Adipocyte (in vitro differentiated cells): ENCODE data around the gene DNMT1.

Experiments
- DNase-seq: peaks from one replicate; pipeline ENCODE4 v3.0.0-alpha.2; 2015; ENCODE audit warnings: low read depth
- H3K27me3 ChIP-seq: replicated peaks from 2 replicates; pipeline ENCODE4 v1.7.0; 2013; ENCODE audit warnings: mild to moderate bottlenecking, low read length, moderate library complexity; ENCODE audit not compliant: control insufficient read depth, insufficient read depth
- H3K36me3 ChIP-seq: 2 replicates; pipeline ENCODE4 v1.7.0; 2013; ENCODE audit warnings: low read length, mild to moderate bottlenecking, moderate library complexity; ENCODE audit not compliant: control insufficient read depth, insufficient read depth, severe bottlenecking
- H3K4me1 ChIP-seq: 2 replicates; pipeline ENCODE4 v1.7.0; 2013; ENCODE audit warnings: mild to moderate bottlenecking, low read length, moderate library complexity; ENCODE audit not compliant: control insufficient read depth, insufficient read depth
- H3K4me3 ChIP-seq: 2 replicates; pipeline ENCODE4 v1.7.0; 2013; ENCODE audit warnings: mild to moderate bottlenecking, low read length, moderate library complexity
- H3K9ac ChIP-seq: 2 replicates; pipeline ENCODE4 v1.7.0; 2013; ENCODE audit warnings: mild to moderate bottlenecking, low read length, moderate library complexity
- H3K9me3 ChIP-seq: 2 replicates; pipeline ENCODE4 v1.7.0; 2013; ENCODE audit warnings: mild to moderate bottlenecking, low read length, moderate library complexity; ENCODE audit not compliant: control insufficient read depth

The DNMT1 gene

GRCh38 chr19:10104130-10104513, 90.6 kb downstream of the DNMT1 start:
- no peak for DNase-seq
- no peak overlapping the region for H3K4me3 ChIP-seq
- no peaks in the 10 kb centered on the region for H3K9me3 ChIP-seq
- H3K9ac ChIP-seq: no peak overlapping the region
- no peaks in the 10 kb centered on the region for H3K27me3 ChIP-seq
- H3K36me3 ChIP-seq: peaks cover 17% of the 10 kb centered on the region
- H3K4me1 ChIP-seq: peaks cover 10% of the 10 kb centered on the region

DNA sequence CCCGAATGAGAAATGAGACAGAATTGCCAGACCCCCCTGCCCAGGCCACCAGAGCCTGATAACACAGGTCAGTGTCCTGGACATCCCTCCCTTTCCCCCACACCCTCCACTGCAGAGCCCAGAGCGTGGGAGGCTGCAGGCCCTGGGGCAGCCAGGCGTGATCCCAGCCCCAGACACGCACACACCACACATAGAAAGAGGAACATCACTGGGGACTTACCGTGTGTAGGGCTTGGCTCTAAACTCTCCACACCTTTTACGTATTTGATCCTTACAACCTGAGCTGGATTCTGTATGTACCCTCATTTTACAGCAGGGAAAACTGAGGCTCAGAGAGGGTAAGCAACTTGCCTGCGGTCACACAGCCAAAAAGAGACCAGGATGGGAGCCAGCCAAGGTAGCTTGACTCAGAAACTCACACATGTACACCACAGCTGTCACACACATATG, 91.9 kb downstream of the DNMT1 start:
- Histone ChIP-seq H3K9ac (no peak overlapping the region), H3K27me3 (no peaks in the 10 kb centered on the region), H3K4me3 (no peak overlapping the region), H3K9me3 (no peaks in the 10 kb centered on the region), H3K4me1 (peaks cover 10% of the 10 kb centered on the region), H3K36me3 (peaks cover 6% of the 10 kb centered on the region)
- DNase-seq: no peak

GRCh38 chr19:10100163-10100785, 94.5 kb downstream of the DNMT1 start:
- Histone ChIP-seq H3K9me3 (no peaks in the 10 kb centered on the region), H3K27me3 (no peaks in the 10 kb centered on the region), H3K4me1 (peaks cover 8% of the 10 kb centered on the region), H3K4me3 (no peak overlapping the region), H3K36me3 (no peaks in the 10 kb centered on the region), H3K9ac (no peak overlapping the region)
- DNase-seq: no peak

DNA sequence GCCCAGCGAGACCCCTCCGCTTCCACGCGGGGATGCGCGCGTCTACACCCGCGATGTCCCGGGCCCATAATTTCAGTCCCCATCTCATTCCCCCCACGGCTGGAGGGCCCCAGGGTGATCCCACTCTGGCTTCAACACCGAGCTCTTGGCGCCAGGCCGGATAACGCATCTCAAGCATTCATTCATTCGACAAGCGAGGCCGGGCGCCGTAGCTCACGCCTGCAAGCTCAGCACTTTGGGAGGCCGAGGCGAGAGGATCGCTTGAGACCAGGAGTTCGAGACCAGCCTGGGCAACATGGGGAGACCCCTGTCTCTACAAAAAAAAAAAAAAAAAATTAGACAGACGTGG, 98.2 kb downstream of the DNMT1 start:
- H3K4me3 ChIP-seq: peak overlapping the region; percentile 79

DNA sequence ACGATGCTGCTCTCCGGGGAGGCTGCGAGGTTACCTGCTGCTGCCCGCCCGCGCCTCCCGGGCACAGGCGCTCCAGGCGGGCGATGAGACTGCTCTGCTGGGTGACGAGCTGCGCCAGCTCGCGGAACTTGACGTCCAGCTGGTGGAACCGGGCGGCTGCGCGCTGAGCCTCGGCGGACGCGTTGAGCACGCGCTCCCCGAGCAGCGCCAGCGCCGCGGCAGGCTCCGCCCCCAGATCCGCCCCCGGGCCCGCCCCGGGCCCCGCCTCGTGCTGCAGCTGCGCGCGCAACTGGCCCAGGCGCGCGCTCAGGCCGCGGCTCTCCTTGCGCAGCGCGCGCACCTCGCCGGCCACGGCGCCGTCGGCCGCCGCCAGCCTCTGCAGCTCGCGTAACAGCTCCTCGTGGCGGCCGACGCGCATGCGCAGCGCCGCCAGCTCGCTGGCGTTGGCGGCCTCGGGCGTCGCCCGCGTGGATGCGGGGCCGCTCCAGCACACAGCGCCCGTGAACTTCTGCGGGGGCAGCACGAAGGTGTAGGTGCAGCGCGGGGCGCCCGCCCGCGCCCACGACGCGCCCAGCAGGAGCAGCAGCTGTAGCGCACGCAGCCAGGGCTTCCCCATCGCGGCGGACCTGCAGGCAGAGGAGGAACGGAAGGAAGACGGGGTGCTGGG, 98.7 kb downstream of the DNMT1 start:
- DNase-seq: peak; percentile 97
- Histone ChIP-seq H3K4me3 (peak overlapping the region; percentile 79), H3K9ac (peak overlapping the region; percentile 88), H3K4me1 (peaks cover 8% of the 10 kb centered on the region), H3K36me3 (peaks cover 9% of the 10 kb centered on the region), H3K9me3 (no peaks in the 10 kb centered on the region), H3K27me3 (no peaks in the 10 kb centered on the region)

More for the DNA sequence above, 98.2 kb downstream of the DNMT1 start:
- Histone ChIP-seq H3K9ac (peak overlapping the region; percentile 88), H3K27me3 (no peaks in the 10 kb centered on the region), H3K9me3 (no peaks in the 10 kb centered on the region), H3K4me1 (peaks cover 8% of the 10 kb centered on the region), H3K36me3 (peaks cover 9% of the 10 kb centered on the region)
- no peak for DNase-seq

GRCh38 chr19:10095622-10095947, 99.2 kb downstream of the DNMT1 start:
- DNase-seq: no peak
- Histone ChIP-seq H3K9me3 (no peaks in the 10 kb centered on the region), H3K9ac (peak overlapping the region; percentile 71), H3K36me3 (peaks cover 12% of the 10 kb centered on the region), H3K4me3 (peak overlapping the region; percentile 70), H3K4me1 (peaks cover 8% of the 10 kb centered on the region), H3K27me3 (no peaks in the 10 kb centered on the region)

- no peak overlapping the region for H3K4me3 ChIP-seq
- H3K27me3 ChIP-seq: no peaks in the 10 kb centered on the region
- DNase-seq: no peak
- peaks cover 8% of the 10 kb centered on the region for H3K4me1 ChIP-seq
- H3K9ac ChIP-seq: no peak overlapping the region
- H3K9me3 ChIP-seq: no peaks in the 10 kb centered on the region
- H3K36me3 ChIP-seq: peaks cover 12% of the 10 kb centered on the region
These were observed 101.2 kb downstream of the DNMT1 start for GRCh38 chr19:10093295-10094186.

DNA sequence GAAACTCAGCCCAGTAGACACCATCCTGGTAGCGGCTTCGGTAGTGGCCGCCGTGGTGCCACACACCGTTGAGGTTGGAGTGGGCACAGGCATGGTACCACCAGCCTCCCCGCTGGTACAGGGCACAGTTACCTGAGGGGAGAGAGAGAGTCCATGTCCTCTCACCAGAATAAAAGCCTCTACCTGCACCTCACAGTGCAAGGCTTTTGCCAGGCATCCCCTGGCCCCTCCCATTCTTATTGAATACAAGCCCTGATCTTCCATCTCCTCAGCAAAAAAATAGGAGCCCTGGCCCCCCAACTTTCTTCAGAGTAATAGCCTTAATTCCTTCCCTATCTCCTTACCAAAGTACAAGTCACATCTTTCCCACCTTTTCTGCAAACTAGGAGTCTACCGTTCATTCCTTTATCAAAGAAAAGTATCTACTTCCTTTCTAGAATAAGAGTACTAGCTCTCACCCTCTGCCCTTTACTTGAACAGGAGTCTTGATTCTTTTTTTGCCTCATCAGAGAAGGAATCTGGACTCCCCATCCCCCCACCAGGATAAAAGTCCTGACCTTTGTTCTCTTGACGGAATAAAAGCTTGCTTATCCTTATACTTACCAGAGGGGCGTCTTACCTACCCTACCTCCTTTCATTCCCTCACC, 102.0 kb downstream of the DNMT1 start:
- H3K4me1 ChIP-seq: peaks cover 8% of the 10 kb centered on the region
- no peaks in the 10 kb centered on the region for H3K9me3 ChIP-seq
- peaks cover 12% of the 10 kb centered on the region for H3K36me3 ChIP-seq
- H3K27me3 ChIP-seq: no peaks in the 10 kb centered on the region
- no peak for DNase-seq
- H3K9ac ChIP-seq: no peak overlapping the region
- no peak overlapping the region for H3K4me3 ChIP-seq

GRCh38 chr19:10091895-10092641, 102.7 kb downstream of the DNMT1 start:
- no peak overlapping the region for H3K9ac ChIP-seq
- no peak for DNase-seq
- no peaks in the 10 kb centered on the region for H3K27me3 ChIP-seq
- H3K4me1 ChIP-seq: peaks cover 8% of the 10 kb centered on the region
- H3K9me3 ChIP-seq: no peaks in the 10 kb centered on the region
- no peak overlapping the region for H3K4me3 ChIP-seq
- H3K36me3 ChIP-seq: peaks cover 12% of the 10 kb centered on the region

- no peak for DNase-seq
- Histone ChIP-seq H3K4me3 (no peak overlapping the region), H3K4me1 (peaks cover 5% of the 10 kb centered on the region), H3K36me3 (peaks cover 12% of the 10 kb centered on the region), H3K9ac (no peak overlapping the region), H3K27me3 (no peaks in the 10 kb centered on the region), H3K9me3 (no peaks in the 10 kb centered on the region)
These were observed 103.4 kb downstream of the DNMT1 start for GRCh38 chr19:10091370-10091687.
